ENCODE data around the gene PLP1. TPM values are rescaled to one million over a fixed set of nuclear protein-coding genes. Genes with fewer than 3 reads are reported as not detected.

The PLP1 gene
- total RNA-seq, 1 experiment from 2014 or later: 88.3 TPM

- Histone ChIP-seq H2BK15ac (ENCODE audit: low read depth, low read length) (no peak overlapping the region), H3K27ac (ENCODE audit: insufficient read length, low read depth, low read length) (no peak overlapping the region), H3T11ph (ENCODE audit: low read length) (no peak overlapping the region), H3K9ac (ENCODE audit: extremely low read depth, insufficient read length, low read length) (no peak overlapping the region), H3K9me3 (ENCODE audit: control insufficient read depth, low read depth, low read length) (no peaks in the 10 kb centered on the region), H2BK120ac (ENCODE audit: low read depth, low read length, poor library complexity, severe bottlenecking) (no peak overlapping the region), H2BK5ac (ENCODE audit: insufficient read length, low read length) (no peak overlapping the region), H4K8ac (replicated peaks; ENCODE audit: insufficient read length, low read depth, low read length) (no peak overlapping the region), H3K79me1 (ENCODE audit: insufficient read depth, low read depth, low read length, poor library complexity, severe bottlenecking) (no peaks in the 10 kb centered on the region), H3K56ac (ENCODE audit: insufficient read length, low read depth, low read length) (no peak overlapping the region), H3K4me2 (ENCODE audit: insufficient read depth, insufficient read length, low read length) (no peak overlapping the region), H4K20me1 (ENCODE audit: control insufficient read depth, insufficient read depth, insufficient read length) (no peaks in the 10 kb centered on the region), H4K91ac (ENCODE audit: insufficient read length, low read depth, low read length) (no peak overlapping the region), H2AK5ac (ENCODE audit: insufficient read length, low read length) (no peak overlapping the region), H3K18ac (ENCODE audit: insufficient read length, low read depth, low read length) (no peak overlapping the region), H2AFZ (ENCODE audit: low read length) (no peak overlapping the region), H3K23ac (ENCODE audit: insufficient read length, low read depth, low read length) (no peak overlapping the region), H3K79me2 (ENCODE audit: insufficient read depth, low read length) (no peaks in the 10 kb centered on the region), H3K27me3 (ENCODE audit: insufficient read depth, low read length) (no peaks in the 10 kb centered on the region), H4K5ac (ENCODE audit: insufficient read length, low read depth, low read length) (no peak overlapping the region), H2BK20ac (ENCODE audit: low read depth, low read length, poor library complexity, severe bottlenecking) (no peak overlapping the region), H3K23me2 (ENCODE audit: insufficient read length, low read depth, low read length, poor library complexity, severe bottlenecking) (no peaks in the 10 kb centered on the region), H3K4me1 (ENCODE audit: insufficient read depth, low read length) (no peaks in the 10 kb centered on the region), H2BK12ac (ENCODE audit: insufficient read length, low read depth, low read length) (no peak overlapping the region), H3K14ac (ENCODE audit: insufficient read depth, low read length) (no peak overlapping the region), H3K4ac (ENCODE audit: low read depth, low read length) (no peak overlapping the region)
- Mint-ChIP-seq H3K27ac (no peak overlapping the region), H3K27me3 (ENCODE audit: low read depth) (peaks cover 4% of the 10 kb centered on the region; the same call in 1 of the 2 replicates), H3K9me3 (peaks cover 0 to 13% of the 10 kb centered on the region in 2 experiments; a peak in 2 of 5 replicates), H3K4me1 (no peaks in the 10 kb centered on the region), H3K36me3 (ENCODE audit: insufficient read depth in 1 of 3, low read depth in 3 of 3) (no peaks in the 10 kb centered on the region), H3K4me3 (no peak overlapping the region)
- no peak for TF ChIP-seq CTCF (conservative IDR thresholded peaks at IDR 0.05)
- no peak for DNase-seq
Measured at GRCh38 chrX:103823591-103823990, 47.0 kb downstream of the PLP1 start.

Data from H9 (cell line).